ENCODE measurements around the gene MRPS15.
A peak's percentile ranks its signal among the peaks of the same experiment; 100 is the strongest.

Gene MRPS15

DNA sequence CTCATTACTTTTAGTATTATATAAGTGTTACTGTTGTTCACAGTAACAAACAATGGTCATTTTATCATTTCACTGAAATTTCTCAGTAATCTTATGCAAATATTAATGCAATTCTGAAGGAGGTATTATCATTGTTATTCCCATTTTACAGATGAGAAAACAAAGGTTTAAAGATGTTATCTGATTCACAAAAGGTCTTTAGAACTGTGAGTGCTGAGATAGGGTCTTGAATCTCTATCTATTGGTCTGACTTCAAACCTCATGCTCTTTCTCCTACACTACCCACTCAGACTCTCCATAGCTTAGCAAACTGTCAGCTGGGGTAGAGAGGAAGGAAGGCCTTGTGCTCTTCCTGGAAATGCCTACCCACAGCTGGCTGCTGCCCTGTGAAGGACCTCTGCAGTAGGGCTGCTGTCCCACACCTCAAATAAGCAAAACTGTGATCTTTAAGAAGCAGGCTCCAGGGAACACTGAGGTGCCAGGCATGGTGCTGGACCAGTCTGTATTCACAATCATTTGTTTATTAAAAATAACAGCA, 7.7 kb downstream of the MRPS15 start:
- no peak for DNase-seq

DNA sequence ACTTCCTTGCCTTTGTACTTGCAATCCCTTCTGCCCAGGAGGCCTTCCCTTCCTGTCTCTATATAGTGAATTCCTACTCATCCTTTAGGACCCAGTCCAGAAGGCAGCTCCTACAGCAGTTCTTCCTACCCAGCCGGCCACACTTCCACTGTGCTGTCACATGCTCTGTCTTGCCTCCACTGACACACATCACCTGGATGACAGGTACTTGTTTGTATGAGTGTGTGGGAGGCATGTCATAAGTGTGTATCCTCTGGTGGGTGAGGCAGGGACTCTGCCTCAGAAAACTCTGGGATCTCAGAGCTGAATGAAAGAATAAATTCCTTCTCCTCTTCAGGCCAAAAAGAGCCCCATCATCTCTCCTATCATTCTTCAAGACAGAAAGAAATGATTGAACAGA, 8.8 kb downstream of the MRPS15 start:
- DNase-seq: no peak

DNA sequence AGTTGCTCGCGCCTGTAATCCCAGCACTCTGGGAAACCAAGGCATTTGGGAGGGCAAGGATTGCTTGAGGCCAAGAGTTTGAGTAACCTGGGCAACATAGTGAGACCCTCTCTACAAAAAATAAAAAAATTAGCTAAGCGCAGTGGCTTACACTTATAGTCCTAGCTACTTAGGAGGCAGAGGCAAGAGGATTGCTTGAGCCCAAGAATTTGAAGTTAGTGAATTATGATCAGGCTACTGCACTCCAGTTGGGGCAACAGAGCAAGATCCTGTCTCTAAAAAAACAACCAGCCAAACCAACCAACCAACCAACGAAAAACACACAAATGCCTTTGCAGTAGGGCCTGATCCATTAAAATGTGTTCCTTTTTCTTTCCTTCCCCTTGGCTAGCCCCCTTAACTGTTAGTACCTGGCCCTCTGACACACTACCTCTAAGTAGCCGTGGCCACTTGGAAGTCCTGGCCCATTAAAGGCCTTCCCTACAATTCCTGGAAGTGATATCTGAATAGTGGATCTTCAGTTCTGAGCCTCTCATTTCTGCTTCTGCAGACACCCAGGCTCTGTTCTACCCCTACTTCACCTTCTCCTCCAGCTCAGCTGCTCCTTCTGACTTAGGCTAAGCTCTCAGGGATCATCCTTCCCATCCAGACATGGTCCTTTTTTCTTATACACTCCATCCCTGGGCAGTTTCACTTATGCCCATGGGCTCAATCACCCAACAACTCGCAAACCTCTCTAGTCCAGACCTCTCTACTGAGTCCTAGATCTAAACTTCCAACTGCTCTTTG, 10.4 kb downstream of the MRPS15 start:
- DNase-seq: no peak

DNA sequence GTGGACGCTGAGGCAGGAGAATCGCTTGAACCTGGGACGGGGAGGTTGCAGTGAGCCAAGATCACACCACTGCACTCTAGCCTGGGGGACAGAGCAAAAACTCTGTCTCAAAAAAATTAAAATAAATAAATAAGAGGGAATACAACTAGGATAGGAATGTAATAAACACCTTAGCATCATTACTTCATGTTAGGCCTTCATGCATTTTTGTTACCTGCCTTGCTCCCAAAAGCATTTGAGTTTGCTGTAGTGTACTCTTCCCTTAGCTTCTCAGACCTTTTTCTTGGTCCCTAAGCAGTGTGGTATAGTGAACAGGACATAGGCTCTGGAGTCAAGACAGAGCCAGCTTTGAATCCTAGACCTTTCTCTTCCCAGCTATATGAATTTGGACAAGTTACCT, 11.1 kb downstream of the MRPS15 start:
- DNase-seq: no peak

DNA sequence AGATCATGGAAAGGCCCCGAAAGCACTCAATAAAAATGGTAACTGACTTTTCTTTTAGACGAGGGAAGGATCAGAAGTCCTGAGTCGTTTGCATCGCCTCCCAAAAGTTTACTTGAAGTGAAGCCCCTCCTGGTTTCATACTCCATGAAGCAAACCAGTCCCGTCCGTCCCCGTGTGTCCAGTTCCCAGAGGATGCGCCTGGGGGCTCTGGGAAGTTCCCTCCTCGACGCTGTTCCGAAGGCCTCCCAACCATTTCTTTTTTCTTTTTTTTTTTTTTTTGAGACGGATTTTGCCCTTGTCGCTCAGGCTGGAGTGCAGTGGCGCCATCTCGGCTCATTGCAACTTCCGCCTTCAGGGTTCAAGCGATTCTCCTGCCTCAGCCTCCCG, 13.3 kb downstream of the MRPS15 start:
- DNase-seq: no peak

DNA sequence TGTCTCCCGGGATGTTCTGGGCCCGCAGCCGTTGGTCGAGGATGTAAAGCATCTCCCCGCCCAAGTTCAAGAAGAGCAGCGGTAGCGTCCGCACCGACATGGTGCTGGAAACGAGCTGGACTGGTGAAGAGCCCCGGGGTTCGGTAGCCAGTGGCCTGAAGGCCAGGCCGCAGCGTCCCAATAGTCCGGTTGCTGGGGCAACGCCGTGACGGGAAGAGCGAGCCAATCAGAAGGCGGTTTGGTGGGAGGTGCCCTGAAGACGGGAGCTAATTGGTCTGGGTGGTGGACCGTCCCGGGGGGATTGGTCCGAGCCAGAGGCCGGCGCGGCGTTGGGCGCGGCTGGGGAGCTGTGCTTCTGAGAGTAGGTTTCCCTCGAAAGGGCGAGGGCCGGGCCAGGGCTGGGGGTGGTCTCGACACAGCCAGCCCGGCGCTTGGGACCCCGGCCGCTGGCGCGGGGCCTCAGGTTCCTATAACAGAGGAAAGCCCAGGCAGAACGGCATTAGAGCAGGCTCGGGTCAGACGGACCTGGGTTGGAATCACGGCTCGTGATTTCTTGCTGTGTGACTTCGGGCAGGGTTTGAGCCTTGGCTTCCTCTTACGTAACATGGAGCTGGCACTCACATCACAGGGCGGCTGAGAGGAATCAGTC, 13.8 kb downstream of the MRPS15 start, which contains the start of gene OSCP1:
Gene OSCP1, minus strand, starts transcription at position 182 of the 649 bp plus-strand sequence. Its CDS starts 82 bp downstream, at position 100.
- DNase-seq: peak; percentile 87

DNA sequence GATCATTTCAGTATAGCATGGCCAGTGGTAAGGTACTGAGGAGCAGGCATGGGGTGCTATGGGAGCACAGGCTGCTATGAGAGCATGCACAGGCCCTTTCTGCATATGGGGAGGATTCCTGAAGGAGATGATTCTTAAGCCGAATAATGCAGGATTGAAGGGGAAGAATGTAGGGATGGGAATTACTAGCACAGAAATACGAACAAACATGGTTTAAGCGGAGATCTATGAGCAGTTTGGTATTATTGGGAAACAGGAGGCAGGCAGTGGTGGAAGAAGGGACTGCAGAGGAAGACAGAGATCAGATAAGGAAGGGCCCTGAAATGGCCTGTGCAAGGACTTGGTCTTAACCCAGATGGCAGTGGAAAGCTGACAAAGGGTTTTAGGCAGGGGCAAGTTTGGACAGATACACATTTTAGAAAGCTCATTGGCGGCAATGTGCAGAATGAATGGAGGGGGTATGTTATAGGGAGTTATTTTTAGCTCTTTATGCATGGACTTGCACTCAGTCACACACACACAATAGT, 15.6 kb downstream of the MRPS15 start:
- no peak for DNase-seq

DNA sequence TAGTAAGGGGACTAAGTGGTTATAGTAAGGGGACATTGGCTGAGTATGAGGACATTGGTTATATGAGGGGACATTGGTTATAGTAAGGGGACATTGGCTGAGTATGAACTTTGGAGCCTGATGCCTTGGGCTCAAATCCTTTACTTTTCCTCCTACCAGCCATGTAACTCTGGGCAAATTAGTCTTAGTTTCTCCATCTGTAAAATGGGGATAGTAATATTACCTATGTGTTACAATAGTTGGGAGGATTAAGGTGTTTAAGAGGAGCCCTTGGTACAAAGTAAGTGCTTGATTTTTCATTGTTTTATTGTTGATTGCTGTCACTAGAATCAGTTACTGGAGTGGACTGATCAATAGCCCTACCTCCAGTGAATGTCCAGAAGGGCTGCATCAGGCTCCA, 16.7 kb downstream of the MRPS15 start:
- DNase-seq: no peak

DNA sequence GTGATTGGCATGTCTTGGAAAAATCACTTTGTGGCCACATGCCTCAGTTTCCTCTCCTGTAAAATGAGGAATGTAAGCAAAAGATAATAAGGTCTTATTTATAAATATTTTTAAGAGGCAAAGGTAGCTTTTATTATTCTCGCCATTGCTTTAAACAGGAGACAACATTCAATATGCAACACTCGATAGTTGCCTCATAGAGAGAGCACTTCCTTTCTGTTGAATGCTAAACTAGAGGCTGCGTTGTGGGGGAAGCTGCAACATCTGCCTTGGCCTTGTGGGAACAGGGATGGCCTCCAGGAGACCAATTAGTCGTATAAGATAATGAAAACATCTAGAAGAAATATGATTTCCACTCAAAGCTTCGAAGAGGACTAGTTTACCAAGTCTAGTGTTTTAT, 17.4 kb downstream of the MRPS15 start:
- peak; percentile 61 for DNase-seq

DNA sequence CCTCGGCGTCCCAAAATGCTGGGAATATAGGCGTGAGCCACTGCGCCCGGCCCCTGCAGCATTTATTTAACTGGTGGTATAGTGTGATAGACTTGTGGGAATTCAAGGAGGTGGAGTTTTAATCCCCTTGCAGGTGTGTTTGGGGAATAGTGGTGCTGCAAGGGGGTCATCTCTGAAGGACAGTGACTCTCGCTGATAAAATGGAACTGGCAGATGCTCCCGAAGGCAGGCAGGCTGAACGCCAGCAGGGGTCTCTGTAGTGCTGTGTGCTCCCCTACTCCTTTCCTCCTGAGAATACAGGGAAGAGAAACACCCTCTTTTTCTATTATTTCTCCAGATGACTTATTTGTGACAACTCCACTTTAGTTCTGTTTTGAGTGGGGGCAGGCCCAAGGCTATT, 17.9 kb downstream of the MRPS15 start:
- DNase-seq: peak; percentile 74

DNA sequence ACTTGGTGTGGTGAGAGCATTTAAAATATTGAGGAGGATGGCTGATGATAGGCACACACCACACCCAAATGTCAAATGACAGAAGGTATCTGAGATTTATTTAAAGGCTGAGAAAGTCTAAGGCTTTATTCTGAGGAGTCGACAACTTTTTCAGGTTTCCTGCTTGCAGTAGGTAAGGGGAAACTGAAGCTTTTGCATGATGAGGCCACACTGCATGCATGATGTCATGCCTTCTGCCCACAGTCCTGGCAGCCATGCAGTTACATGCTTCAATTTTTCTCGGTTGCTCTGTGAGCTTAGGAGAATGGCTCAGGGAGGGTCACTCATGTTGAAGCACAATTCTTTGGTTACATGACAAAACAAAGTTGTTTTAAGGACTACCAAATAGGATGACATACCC, 20.9 kb downstream of the MRPS15 start:
- DNase-seq: no peak

DNA sequence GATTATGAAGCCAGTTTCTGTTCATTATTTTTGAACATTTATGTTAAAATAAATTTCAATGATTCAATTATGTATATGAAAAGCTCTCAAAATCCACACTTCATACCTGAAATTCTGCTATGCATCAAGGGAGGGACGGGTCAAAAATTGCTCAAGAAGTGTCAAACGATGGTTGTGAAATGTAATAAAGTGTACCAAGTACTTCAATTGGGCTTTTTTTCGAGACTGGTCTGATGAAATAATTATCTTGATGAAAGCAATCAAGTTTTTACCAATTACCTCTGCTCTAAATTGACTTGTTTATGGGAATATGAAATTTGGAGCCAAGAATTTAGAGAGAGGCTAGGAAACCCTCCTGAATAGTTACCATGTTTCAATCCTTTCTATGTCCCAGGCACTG, 21.8 kb downstream of the MRPS15 start:
- DNase-seq: no peak

DNA sequence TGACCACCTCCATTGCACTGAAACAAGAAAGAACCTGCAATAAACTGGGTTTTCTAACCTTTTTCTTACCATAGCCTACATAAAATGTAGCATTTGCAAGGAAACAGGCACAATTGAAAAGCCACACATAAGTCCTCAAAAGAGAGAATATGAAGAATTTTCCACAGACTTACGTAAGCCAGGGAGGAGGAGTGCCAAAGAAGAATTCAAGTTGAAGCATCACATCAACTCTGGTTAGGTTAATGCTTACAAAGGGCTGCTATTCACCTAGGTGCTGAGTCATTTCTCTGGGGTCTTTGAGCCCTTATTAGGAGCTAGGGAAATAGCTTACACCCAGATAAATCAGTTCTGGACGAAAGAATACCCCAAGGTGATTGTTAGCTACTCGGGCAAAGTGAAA, 23.5 kb downstream of the MRPS15 start:
- no peak for DNase-seq

DNA sequence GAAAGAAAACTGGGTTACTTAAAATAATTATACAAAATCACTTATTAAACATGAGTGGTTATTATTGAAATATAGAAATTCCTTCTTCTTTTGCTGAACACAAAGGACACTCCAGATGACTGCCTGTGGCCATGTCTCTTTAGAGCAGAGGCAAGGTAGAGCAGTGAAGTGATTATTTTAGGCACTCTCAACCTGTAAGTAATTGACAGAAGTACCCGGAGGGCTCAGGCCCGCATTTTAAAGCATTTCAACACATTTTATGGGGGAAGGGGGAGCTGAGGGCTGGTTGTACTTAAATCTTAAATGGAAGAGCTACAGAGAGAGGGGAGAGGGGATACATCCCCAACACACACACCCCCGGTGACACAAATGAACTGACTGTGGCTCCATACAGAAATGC, 24.1 kb downstream of the MRPS15 start:
- no peak for DNase-seq

DNA sequence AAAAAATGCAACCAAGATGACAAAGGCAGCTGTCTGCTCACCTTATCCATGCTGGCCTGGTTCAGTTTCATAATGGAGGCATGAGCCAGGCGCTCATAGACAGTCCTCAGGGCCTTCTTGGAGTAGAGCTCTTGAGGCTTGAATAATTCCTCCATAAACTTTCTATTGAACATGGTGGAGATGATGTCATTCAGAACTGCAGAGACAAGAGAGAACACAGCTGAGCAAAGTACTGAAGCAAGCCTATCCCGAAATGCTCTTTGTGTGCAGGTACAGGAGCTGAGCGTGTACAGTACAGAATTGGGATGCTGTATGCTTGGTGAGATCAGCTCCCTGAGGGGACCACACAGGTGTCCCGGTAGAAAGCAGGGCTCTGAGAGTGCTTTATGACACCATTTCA, 25.5 kb downstream of the MRPS15 start:
- no peak for DNase-seq

DNA sequence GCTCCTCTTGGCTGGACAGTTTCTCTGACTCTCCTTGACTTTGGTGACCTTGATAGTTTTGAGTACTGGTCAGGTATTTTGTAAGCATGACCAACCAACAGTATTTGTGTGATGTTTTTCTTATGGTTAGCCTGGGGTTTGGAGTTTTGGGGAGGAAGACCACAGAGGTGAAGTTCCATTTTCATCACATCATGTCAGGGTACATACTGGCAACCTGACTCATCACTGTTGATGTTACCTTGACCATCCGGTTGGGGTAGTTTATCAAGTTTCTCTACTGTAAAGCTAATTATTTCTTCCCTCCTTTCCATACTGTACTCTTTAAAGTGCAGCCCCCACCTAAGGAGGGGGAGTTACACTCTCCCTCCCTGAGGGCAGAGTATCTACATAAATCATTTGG, 27.4 kb downstream of the MRPS15 start:
- DNase-seq: no peak

DNA sequence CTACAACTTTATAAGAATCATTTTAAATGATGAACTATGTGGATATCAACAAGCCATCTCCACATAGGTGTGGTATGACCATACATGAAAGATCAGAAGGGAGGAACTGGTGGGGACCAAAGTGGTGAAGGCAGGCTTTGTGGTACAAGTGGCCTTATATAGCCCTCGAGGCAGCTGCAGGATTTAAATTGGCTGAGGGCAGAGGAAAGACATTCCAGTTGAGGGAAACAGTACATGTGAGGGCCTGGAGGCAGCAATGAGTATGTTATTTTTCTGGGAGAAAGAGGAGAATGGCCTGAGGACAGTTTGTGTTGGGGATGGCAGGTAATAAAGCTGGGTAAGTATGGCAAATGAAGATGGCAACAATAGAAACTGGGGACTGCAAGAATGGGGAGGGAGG, 31.1 kb downstream of the MRPS15 start:
- DNase-seq: no peak

DNA sequence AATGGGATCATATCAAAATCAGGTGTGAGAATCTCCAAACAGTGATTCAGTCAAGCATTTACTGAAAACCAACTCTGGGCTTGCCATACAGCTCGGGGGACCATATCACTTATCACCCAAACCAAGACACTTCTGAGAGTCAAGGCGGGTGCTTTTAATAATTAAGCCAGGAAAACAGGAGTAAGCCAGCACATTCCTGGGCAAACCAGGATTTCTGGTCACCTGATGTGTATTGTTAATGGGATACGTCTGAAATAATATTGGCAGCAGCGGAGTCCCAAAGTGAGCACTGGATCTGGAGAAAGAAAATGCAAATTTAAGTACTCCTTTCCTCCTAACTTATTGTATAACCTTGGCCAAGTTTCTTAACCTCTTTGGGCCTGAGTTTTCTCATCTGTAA, 31.6 kb downstream of the MRPS15 start:
- DNase-seq: no peak

DNA sequence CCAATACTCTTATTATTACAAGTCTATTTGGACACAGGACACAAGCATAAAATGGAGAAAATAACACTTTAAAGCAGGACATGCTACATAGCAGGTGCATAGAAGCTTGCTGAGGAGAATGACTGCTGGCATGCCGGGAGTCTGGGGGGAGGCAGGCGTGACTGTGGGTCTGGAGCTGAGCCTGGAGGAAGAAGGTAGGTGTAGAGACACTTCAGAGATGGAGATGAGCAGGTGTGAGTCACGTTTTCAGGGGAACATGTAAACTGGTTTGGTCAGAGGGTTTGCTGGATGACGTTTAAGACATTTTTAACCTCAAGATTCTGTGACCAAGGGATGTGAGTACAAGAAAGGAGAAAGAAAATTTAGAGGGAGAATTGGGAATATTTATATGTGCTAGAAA, 38.4 kb downstream of the MRPS15 start:
- DNase-seq: no peak

DNA sequence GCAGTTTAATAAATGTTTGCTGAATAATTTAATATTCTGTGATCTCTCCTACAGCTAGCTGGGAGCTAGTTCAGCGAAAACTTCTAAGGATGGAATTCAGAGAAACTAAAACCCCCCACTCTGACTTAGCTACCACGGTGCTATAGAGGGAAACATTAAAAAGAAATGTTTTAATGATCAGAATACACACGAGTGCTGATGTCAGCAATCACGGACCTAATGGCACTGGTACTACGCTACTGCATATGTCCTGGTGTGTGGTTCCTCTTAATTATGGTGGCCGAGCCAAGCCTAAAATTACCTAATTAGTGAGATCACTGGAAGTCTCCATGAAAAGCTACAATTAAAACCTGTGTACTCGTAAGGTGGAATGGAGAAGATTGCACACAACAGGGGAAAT, 42.5 kb downstream of the MRPS15 start:
- DNase-seq: no peak

DNA sequence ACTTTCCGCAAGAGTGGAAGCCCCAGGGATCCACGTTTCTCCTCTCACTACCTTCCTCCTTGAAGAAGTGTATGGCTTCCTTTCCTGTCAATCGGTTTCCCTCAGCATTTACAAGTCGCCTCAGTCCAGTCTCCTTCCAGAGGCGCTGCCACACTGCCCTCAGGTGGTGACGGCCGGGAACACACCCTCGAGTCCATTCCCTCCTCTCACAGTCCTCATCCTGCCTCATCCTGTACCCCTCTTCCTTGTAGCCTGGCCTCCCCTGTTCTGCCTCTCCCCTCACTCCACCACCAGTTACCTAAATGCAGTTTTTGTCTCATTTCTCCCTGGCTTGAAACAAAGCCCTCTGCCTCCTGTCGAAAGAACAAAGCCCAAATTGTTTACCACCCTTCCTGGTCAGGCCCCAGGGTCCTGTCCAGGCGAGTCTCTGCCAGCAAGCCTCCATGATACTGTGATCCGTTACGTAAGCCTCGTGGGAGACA, 43.3 kb downstream of the MRPS15 start:
- DNase-seq: peak; percentile 77

DNA sequence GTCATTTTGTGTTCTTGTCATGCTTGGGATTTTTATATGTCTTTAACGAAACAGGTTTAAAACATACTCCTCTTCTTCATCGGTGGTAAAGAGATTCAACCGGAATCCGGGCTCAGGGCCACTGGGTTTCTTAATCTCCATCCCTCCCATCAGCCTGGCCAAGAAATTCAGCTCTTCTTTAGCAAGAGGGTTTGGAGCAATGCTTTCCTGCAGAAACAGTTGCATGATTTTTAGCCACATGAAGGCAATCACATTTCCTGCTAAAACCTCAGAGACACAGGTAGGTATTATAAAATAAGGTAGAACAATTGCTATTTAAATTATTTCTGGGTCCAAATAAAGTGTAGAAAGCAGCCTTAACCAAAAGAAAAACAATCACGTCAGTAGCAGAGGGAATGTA, 43.8 kb downstream of the MRPS15 start:
- DNase-seq: no peak

DNA sequence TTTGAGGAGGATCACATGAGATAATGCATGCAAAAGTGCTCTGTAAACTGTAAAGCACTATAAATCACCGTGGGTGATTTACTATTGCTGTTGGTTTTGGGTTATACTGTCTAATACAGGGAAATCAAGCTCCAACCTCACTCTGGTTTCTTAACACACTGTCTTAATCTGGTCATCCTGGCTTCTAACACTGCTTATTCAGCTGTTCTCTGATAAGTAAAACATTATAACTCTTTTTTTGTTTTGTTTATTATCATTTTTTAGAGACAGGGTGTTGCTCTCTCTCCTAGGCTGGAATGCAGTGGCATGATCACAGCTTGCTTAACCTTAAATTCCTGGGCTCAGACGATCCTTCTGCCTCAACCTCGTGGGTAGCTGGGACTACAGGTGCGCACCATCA, 44.6 kb downstream of the MRPS15 start:
- no peak for DNase-seq

DNA sequence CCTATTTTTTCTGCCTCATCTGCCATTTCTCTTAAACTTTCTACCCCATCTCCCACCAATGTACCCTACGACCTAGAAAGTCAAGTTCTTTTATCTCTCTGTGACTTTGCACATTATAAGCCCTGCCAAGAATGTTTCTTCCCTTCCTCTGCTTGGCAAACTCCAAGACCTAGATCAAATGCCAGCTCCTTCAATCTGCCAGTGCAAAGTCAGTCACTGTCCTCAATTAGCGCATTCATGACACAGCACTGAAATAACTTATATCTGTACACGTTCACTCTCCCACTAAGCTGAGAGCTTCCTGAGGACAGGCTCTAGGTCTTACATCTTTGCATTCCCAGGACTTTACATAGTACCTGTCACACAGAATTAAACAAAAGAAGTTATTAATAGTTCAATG, 45.0 kb downstream of the MRPS15 start:
- no peak for DNase-seq

All from MV-4-11 (cell line).